GM12872 (cell line): ENCODE results near the gene PSMG2.

Experiments
- CTCF ChIP-seq: IDR thresholded peaks from 3 replicates; pipeline ENCODE4 v1.5.1; 2011; ENCODE audit warnings: low read depth, mild to moderate bottlenecking, low read length, moderate library complexity; ENCODE audit not compliant: insufficient read depth

PSMG2 gene

GRCh38 chr18:12702221-12703095, at the start of gene PSMG2, which contains the start of gene CEP76:
Gene PSMG2 (plus strand): TSS chr18:12703042. CDS start chr18:12703108, 66 bp downstream.
Gene CEP76 (minus strand): TSS chr18:12702723. CDS start chr18:12702548, 175 bp downstream.
- no peak for TF ChIP-seq CTCF

GRCh38 chr18:12654971-12655370, 47.9 kb upstream of the PSMG2 start:
- TF ChIP-seq CTCF, result no peak

- no peak for TF ChIP-seq CTCF
These were observed 46.3 kb upstream of the PSMG2 start for GRCh38 chr18:12656605-12656937.

GRCh38 chr18:12656938-12657683, 45.7 kb upstream of the PSMG2 start:
- no peak for TF ChIP-seq CTCF

- TF ChIP-seq CTCF, result no peak
These were observed 45.0 kb upstream of the PSMG2 start, which contains the start of gene SPIRE1 for GRCh38 chr18:12657684-12658425. Gene SPIRE1 (minus strand): TSS chr18:12658107. CDS start chr18:12657866, 241 bp downstream.

- no peak for TF ChIP-seq CTCF
These were observed 44.3 kb upstream of the PSMG2 start for GRCh38 chr18:12658426-12659138.
